KG1 (cell line): ENCODE data around the gene MIOS.
"Not testable (repeated sequence)": the region's sequence is repeated elsewhere in the genome, so short reads cannot be mapped to it uniquely, and the experiment has no call there.

Experiments
- DNase-seq: peaks from one replicate; lab custom pipeline; 2025; lab: John Stamatoyannopoulos, UW

The MIOS gene

GRCh38 chr7:7647495-7648036 is 80.9 kb downstream of the MIOS start:
- DNase-seq, result no peak

GRCh38 chr7:7650682-7651206 is 84.1 kb downstream of the MIOS start:
- DNase-seq, result no peak

- no peak for DNase-seq
Measured at GRCh38 chr7:7651479-7651878, 84.8 kb downstream of the MIOS start.

- DNase-seq, result no peak
Measured at GRCh38 chr7:7652798-7653540, 86.3 kb downstream of the MIOS start.

- no peak for DNase-seq
Measured at GRCh38 chr7:7653593-7654187, 87.0 kb downstream of the MIOS start.

GRCh38 chr7:7654964-7655715 is 88.5 kb downstream of the MIOS start:
- no peak for DNase-seq

- DNase-seq, result not testable (repeated sequence)
Measured at GRCh38 chr7:7656459-7656858, 89.8 kb downstream of the MIOS start.
